Thoracic aorta (tissue), 2 donors: ENCODE results near the gene CNTNAP3. TPM values are rescaled to one million over a fixed set of nuclear protein-coding genes. Genes with fewer than 3 reads are reported as not detected.
"Not testable (repeated sequence)": the region's sequence is repeated elsewhere in the genome, so short reads cannot be mapped to it uniquely, and the experiment has no call there.

ENCODE experiments used
- ATAC-seq: fragments of 150-250 bp; one replicate; pipeline ENCODE4 v1.8.0; 2017; ENCODE audit warnings: low read depth; ENCODE audit not compliant: insufficient number of reproducible peaks, low FRiP score
- DNase-seq: peaks from one replicate; pipeline ENCODE4 v3.0.0-alpha.2; 2020; ENCODE audit warnings: low spot score
- H3K27ac ChIP-seq, 2 donors: fragments of 200-600 bp; sonication (generic); 1 replicate in 1 of 2; 2 replicates in 1 of 2; pipeline ENCODE4 v1.5.1; 2016; ENCODE audit warnings: mild to moderate bottlenecking in 2 of 2, moderate library complexity in 2 of 2
- H3K27me3 ChIP-seq: fragments of 200-600 bp; sonication (generic); replicated peaks from 2 replicates; pipeline ENCODE4 v1.6.0; 2016; ENCODE audit warnings: mild to moderate bottlenecking; ENCODE audit not compliant: insufficient read depth
- H3K36me3 ChIP-seq: fragments of 200-600 bp; sonication (generic); one replicate; pipeline ENCODE4 v1.5.1; 2016
- H3K4me1 ChIP-seq, 2 donors: fragments of 200-600 bp; sonication (generic); 1 replicate in 1 of 2; 2 replicates in 1 of 2; pipeline versions ENCODE4 v1.5.1 to v1.6.0; 2016; ENCODE audit warnings: low read depth in 2 of 2, mild to moderate bottlenecking in 1 of 2; ENCODE audit not compliant: control insufficient read depth in 1 of 2
- H3K4me3 ChIP-seq: fragments of 200-600 bp; sonication (generic); 2 replicates; pipeline ENCODE4 v1.5.1; 2016; ENCODE audit warnings: mild to moderate bottlenecking
- H3K9me3 ChIP-seq: fragments of 200-600 bp; sonication (generic); 2 replicates; pipeline ENCODE4 v1.5.1; 2016
- total RNA-seq, 2 donors: library from RNA; depleted of rRNA; stranded (reverse); fragments of >200 nt; gene quantifications; one replicate each; pipeline versions ENCODE4 v1.1.0 to v1.2.3, GENCODE V29; 2016

CNTNAP3 gene
- 10 to 100 TPM; 12.9 to 31.8 TPM for total RNA-seq

- H3K4me1 ChIP-seq, H3K36me3 ChIP-seq, DNase-seq, H3K27me3 ChIP-seq, H3K4me3 ChIP-seq, H3K27ac ChIP-seq, H3K9me3 ChIP-seq, ATAC-seq: not testable (repeated sequence)
These were observed at the start of gene CNTNAP3 for GRCh38 chr9:39287980-39288379. Gene CNTNAP3 (minus strand): TSS chr9:39288167. CDS start chr9:39288064, 103 bp downstream.

- H3K27me3 ChIP-seq, DNase-seq, H3K27ac ChIP-seq, H3K36me3 ChIP-seq, H3K4me3 ChIP-seq, H3K9me3 ChIP-seq, H3K4me1 ChIP-seq, ATAC-seq: not testable (repeated sequence)
These were observed 8.0 kb downstream of the CNTNAP3 start for GRCh38 chr9:39279995-39280394.

GRCh38 chr9:39242513-39242912, 45.5 kb downstream of the CNTNAP3 start:
- H3K4me3 ChIP-seq, ATAC-seq, DNase-seq, H3K4me1 ChIP-seq, H3K9me3 ChIP-seq, H3K36me3 ChIP-seq, H3K27ac ChIP-seq, H3K27me3 ChIP-seq: not testable (repeated sequence)

- H3K4me3 ChIP-seq, DNase-seq, H3K27me3 ChIP-seq, ATAC-seq, H3K4me1 ChIP-seq, H3K9me3 ChIP-seq, H3K27ac ChIP-seq, H3K36me3 ChIP-seq: not testable (repeated sequence)
These were observed 55.6 kb downstream of the CNTNAP3 start for GRCh38 chr9:39232130-39232991.

- ATAC-seq, DNase-seq, H3K36me3 ChIP-seq, H3K4me1 ChIP-seq, H3K27me3 ChIP-seq, H3K27ac ChIP-seq, H3K9me3 ChIP-seq, H3K4me3 ChIP-seq: not testable (repeated sequence)
These were observed 72.0 kb downstream of the CNTNAP3 start for GRCh38 chr9:39215976-39216375.

DNA sequence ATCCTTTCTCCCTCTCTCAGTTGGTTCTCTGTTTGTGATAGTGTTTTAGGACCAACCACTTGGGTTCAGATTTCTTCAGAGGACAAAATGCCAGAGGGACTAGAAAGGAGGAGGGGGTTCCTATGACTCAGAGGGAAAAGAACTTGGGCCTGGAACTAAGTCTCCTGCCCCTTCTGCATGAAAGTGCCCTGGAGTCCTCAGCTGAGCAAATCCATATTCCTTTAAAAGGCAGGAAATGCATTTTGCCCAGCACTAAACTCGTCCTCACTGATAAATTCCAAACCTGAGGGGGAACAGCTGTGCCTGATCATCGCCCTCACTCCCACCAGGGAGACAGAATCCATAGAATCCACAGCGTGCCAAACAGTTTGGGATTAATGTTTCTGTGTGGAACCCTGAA, 78.2 kb downstream of the CNTNAP3 start:
- not testable (repeated sequence) for ATAC-seq, H3K9me3 ChIP-seq, H3K27me3 ChIP-seq, H3K4me3 ChIP-seq, H3K27ac ChIP-seq, H3K36me3 ChIP-seq, DNase-seq, H3K4me1 ChIP-seq

DNA sequence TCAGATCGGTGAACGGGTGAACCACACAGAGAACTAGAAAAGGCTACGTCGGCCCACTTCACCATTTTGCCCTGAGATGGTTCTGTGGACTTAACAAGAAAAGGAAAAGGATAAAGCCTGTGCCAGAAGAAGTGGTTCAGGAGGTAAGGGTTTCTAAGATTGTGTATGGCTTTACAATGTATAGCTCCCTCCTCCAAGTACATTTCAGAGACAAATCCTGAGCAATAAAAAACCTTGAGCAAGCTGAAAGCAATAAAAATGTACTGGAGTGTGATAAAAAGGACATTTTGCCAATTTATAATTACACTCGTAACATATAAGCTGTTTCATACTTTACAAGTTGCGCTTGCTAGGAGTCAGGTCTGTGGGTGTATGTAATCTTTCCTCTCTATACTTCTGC, 81.3 kb downstream of the CNTNAP3 start:
- not testable (repeated sequence) for H3K36me3 ChIP-seq, H3K4me3 ChIP-seq, H3K9me3 ChIP-seq, DNase-seq, ATAC-seq, H3K27me3 ChIP-seq, H3K4me1 ChIP-seq, H3K27ac ChIP-seq

DNA sequence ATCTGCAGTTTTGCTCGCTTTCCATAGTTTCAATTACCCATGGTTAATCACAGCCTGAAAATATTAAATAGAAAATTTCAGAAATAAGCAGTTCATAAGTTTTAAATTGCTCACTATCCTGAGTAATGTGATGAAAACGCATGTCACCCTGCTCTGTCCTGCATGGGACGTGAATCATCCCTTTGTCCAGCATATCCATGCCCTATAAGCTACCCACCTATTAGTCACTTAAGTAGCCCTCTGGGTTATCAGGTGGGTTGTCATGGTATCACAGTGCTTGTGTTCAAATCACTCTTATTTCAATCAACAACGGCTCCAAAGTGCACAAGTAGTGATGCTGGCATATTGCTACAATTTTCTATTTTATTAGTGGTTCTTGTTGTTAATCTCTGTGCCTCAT, 82.1 kb downstream of the CNTNAP3 start:
- not testable (repeated sequence) for H3K4me1 ChIP-seq, H3K27me3 ChIP-seq, ATAC-seq, H3K27ac ChIP-seq, H3K9me3 ChIP-seq, H3K4me3 ChIP-seq, H3K36me3 ChIP-seq, DNase-seq

GRCh38 chr9:39200412-39200811, 87.6 kb downstream of the CNTNAP3 start:
- H3K4me1 ChIP-seq, H3K4me3 ChIP-seq, DNase-seq, H3K27ac ChIP-seq, H3K36me3 ChIP-seq, ATAC-seq, H3K27me3 ChIP-seq, H3K9me3 ChIP-seq: not testable (repeated sequence)

DNA sequence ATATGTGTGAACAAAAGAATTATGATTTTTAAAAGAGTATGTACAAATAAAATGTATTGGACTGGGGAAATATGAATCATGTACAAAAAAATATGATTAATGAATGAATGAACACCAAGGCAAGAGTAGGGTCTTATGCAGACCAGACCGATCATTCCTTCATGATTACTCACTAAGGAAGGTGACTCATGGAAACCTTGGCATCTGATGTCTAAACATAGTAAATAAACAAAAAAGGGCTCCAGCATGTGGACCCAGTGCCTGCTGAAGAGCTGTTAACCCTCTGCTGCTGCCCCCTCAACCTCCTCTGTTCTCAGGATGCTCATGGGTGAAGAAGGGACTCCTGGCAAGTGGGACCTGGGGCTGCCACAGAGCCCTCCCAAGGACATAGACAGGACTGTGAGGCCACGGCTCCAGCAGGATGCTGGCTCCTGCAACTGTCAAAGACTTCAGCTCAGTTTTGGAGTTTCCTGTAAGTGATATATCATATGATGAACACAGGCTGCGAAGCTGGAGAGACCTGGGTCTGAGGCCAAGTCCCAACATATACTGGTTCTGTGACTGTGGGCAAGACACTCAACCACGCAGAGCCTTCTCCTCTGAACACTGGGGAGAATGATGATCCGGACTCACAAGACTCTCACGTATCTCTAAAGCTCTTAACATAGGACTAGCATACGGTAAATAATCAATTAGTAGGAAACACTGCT, 89.8 kb downstream of the CNTNAP3 start:
- DNase-seq, H3K27ac ChIP-seq, H3K27me3 ChIP-seq, H3K4me3 ChIP-seq, ATAC-seq, H3K9me3 ChIP-seq, H3K4me1 ChIP-seq, H3K36me3 ChIP-seq: not testable (repeated sequence)

DNA sequence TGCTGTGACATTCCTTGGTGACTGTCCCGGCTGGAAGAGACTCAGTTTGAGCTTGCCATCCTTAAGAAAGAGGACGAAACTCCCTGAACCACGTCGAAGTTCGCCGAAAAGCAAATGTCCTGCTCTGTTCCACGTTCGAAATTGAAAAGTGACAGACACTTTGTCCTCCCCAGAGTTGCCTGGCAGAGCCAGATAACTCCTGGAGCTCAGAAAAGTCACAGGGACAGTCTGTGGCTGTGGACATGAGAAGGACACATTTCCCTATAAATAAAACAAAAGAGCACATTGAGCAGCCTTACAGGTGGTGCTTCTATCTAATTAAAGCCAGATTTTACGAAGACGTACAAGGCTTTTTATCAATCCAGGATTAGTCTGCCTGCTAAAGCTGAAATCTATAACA, 116.6 kb downstream of the CNTNAP3 start:
- H3K27me3 ChIP-seq, DNase-seq, H3K9me3 ChIP-seq, ATAC-seq, H3K4me1 ChIP-seq, H3K36me3 ChIP-seq, H3K4me3 ChIP-seq, H3K27ac ChIP-seq: not testable (repeated sequence)

DNA sequence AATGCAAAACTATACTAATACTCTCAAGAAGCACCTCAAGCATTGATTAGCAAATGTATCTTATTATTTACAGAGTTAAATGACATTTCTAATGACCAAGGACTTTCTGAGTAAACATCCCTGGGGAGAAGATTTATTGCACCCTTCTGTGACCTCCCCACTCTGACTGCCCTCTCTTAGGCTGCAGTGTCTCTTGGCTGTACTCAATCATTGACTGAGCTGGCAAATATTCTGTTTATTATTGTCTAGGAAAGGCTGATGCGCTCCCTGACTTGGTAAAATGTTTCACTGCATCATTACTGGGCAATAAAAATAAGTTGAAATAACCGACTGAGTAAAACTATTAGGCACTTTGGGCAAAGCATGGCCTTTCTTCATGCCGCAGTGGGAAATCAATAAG, 130.3 kb downstream of the CNTNAP3 start:
- not testable (repeated sequence) for H3K4me1 ChIP-seq, H3K27me3 ChIP-seq, H3K36me3 ChIP-seq, DNase-seq, H3K9me3 ChIP-seq, H3K4me3 ChIP-seq, ATAC-seq, H3K27ac ChIP-seq
